CD4-positive, alpha-beta T cell treated with Interferon alpha-2 for 1 hour (primary cell): Measurements from ENCODE around the gene SEM1.
"Not testable (repeated sequence)": the region's sequence is repeated elsewhere in the genome, so short reads cannot be mapped to it uniquely, and the experiment has no call there.

ENCODE experiments used
- DNase-seq, 2 donors: peaks; one replicate each; pipeline ENCODE4 v3.0.0-alpha.2; 2020 to 2022

SEM1 gene

DNA sequence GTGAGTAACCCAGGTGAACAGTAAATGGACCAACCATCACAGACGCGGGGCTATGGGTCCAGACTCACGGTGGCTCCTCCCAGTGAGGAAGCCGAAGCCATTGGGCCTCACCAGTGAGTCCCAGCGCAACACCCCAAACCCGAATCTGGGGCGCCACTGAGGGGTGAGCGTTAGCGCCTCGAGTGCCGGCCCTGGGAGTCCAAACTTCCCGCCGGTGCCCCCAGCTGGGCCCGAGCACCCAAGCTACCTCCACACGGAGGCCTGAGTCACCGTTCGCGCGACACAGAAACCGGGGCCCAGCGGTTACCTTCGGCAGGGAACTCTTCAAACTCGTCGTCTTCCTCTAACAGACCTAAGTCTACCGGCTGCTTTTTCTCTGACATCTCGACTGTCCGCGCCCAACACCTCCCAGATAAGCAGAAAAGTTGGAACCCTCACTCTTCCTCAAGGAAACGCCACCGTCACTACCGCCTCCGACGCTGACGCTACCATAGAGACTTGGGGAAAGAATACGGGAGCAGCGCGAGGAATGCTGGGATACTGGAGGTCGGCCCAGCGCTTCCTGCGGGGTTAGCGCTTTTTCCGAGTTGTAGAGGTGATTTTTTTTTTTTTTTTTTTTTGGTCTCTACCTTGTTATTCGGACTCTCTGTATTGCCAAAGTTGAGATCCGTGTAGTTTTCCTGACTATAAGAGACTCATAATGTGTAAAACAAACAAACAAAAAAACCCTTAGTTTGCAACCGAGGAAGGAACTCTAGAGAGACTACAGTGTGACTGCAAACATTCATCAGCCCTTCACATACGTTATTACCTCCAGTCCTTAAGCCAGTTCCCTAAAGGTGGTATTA is at the start of gene SEM1:
Gene SEM1 (minus strand): TSS at position 466 of the 848 bp plus-strand sequence. CDS start 83 bp downstream, at position 383.
- peak; percentile 55 to 73 for DNase-seq

DNA sequence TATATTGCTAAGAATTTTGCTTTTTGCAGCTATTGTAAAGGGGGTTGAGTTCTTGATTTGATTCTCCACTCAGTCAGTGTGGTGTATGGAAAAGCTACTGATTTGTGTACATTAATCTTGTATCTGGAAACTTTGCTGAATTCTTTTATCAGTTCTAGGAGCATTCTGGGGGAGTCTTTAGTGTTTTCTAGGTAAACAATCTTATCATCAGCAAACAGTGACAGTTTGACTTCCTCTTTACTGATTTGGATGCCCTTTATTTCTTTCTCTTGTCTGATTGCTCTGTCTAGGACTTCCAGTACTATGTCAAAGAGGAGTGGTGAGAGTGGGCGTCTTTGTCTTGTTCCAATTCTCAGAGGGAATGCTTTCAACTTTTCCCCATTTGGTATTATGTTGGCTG is 48.2 kb upstream of the SEM1 start:
- DNase-seq, result not testable (repeated sequence)

DNA sequence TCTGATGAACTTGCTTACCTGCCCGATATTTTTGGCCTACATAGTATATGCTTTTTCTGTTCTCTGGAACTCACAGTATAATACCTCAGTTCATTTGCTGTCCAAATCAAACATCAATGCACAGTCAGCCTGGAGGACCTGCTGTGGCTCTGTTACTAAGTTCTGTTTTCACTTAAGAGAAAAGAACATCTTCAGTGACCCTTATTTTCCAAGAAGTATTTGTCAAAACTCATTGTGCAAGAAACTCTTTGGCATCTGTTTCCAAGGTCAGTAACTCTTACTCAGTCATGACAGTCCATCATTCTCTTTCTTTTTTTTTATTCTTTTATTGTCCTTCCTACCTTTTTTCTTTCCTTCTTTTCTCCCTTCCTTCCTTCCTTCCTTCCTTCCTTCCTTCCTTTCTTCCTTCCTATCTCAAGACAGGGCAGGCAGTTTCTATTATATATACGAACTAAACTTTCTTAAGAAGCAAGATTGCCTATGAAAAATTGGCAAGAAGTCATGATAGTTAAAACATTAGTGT is 37.8 kb upstream of the SEM1 start:
- DNase-seq, result no peak

GRCh38 chr7:96740130-96740529 is 30.5 kb upstream of the SEM1 start:
- no peak for DNase-seq

DNA sequence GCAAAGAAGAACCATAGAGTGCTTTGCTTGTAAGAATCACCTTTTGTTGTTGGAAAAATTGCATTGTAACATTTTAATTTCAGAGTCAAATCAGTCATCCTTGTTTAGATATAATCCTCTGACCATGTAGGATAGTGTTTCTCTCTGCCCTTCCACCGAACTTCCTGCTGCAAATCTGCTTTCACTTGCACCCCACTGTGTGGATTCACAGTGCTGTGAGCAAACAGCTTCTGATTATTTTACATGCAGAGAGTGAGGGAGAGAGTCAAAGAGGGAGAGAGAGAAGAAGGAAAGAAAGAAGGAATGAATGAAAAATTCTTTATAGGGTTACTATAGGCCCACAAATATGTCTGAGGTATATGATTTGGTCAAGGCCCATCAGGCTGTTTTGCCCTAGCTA is 30.0 kb upstream of the SEM1 start:
- DNase-seq, result no peak

DNA sequence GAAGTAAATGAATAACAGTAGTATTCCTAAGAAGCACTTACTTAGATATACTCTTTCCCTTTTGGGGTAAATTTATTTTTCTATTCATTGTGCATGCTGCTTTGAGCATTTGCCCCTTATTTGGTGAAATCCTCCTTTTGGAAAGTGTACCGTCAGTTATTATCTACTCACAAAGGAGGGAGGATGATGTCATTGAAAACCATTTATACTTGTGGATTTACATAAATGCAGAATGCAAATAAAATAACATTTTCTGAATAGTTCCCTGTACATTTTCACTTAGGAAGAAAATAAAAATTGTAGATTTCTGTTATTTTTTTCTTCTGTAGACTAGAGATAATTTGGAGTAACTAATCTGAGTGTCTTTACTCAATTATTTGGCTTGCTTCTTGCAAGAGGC is 29.5 kb upstream of the SEM1 start:
- DNase-seq, result no peak

- no peak for DNase-seq
Measured at GRCh38 chr7:96738705-96739104, 29.1 kb upstream of the SEM1 start.

- DNase-seq, result no peak
Measured at GRCh38 chr7:96737545-96738050, 28.0 kb upstream of the SEM1 start.

GRCh38 chr7:96734343-96734742 is 24.7 kb upstream of the SEM1 start:
- no peak for DNase-seq

- no peak for DNase-seq
Measured at GRCh38 chr7:96729820-96730219, 20.2 kb upstream of the SEM1 start.

DNA sequence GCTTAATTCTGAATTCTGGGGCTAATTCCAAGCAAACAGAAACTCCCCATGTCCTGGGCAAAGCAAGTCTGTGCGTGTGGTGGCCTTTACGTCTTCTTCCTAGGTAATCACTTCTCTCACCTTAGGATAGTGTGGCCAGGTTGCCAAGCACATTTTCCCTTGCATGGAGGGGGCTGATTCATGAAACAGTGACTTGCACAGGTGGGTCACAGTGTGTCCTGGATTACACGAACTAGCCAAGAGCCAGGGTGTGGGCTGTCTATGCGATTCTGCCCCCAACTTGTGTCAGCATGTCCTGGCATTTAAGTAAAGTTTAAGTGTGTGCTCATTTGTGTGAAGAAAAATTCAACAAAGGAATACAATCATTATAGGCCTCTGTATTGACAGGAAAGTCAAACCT is 18.5 kb upstream of the SEM1 start:
- DNase-seq, result no peak

DNA sequence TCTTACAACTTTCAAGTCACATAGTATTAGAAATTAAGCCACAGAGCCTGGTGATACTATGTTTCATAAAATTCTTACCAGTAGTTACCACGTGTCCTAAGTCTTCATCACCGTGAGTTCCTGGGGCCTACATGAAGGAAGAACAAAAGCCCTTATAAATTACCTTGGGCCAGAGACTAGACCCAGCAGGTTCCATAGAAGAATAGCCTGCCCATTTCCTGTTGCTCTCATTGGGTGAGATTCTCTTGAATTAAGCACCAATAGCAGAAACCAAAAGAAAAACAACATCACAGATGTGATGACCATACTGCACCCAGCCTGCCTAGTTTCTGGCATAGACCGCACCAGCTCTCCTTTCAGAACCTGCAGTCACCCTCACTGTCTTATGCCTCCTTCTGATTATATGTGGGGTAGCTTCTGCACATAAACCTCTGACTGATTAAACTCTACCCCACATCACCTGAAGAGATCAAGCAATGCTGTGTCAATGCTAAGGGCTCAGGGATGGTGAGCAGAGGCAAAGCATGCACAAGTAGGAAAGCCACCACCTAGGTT is 18.0 kb upstream of the SEM1 start:
- DNase-seq, result no peak

DNA sequence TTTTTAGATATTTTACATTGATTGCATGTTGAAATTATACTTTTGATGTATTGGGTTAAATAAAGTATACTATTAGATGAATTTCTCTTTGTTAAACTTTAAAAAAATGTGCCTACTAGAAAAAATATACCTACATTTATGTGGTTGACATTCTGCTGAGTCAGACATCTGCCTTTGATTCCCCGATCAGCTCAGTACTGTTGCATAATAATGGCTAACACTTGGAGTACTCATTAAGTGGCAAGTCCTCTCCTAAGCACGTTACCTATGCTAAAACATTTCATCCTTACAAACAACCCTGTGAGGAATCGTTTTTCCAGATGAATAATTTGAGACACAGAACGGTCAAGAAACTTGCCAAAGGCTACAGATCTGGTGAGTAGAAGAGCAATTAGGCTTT is 14.0 kb upstream of the SEM1 start:
- no peak for DNase-seq

DNA sequence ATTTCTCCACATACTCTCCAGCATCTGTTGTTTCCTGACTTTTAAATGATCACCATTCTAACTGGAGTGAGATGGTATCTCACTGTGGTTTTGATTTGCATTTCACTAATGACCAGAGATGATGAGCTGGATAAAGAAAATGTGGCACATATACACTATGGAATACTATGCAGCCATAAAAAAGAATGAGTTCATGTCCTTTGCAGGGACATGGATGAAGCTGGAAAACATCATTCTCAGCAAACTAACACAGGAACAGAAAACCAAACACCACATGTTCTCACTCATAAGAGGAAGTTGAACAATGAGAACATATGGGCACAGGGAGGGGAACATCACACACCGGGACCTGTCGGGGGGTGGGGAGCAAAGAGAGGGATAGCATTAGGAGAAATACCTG is 13.3 kb upstream of the SEM1 start:
- not testable (repeated sequence) for DNase-seq

- no peak for DNase-seq
Measured at GRCh38 chr7:96720843-96721242, 11.2 kb upstream of the SEM1 start.

GRCh38 chr7:96719164-96719563 is 9.5 kb upstream of the SEM1 start:
- DNase-seq, result no peak

- DNase-seq, result no peak
Measured at GRCh38 chr7:96718107-96719003, 8.7 kb upstream of the SEM1 start.

GRCh38 chr7:96713037-96713436 is 3.4 kb upstream of the SEM1 start:
- DNase-seq, result no peak

GRCh38 chr7:96710544-96710943 is 898 bp upstream of the SEM1 start:
- DNase-seq, result no peak

- DNase-seq, result no peak
Measured at GRCh38 chr7:96708872-96709271, 774 bp downstream of the SEM1 start.

DNA sequence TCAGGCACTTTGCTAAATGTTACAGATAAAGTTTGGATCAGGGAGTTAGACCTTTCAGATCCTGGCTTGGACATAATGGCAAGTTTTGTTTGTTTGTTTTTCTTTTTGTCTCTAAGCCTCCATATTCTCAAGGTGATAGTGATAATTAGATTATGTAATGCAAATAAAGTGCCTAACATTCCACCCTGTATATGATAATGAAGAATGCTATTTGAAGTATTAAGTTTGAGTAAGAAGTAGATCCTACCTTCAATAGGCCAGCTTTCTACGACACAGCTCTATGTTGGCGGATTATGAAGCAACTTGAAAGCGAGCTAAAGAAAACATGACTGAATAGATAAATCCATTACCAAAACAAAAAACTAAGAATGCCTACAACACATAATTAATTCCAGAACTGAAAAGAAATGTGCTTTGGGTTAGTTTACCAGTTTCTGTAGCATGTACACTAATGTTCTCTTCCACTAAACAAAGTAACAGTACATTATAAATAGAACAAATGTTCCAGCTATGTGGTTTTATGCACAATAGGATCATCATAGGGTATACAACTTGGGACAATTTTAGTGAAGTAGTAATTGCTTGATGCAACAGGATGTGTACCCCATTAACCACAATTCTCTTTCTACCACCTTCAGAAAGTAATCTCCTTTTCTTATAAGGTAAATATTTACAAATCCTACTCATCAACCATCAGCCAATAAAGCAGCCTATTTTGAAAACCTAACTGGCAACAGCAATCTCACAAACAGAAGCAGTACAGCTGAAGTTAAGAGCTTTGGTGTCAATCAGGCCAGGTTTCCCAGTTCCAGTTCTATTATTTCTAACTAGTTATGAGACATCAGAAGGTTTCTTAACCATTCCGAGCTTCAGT is 1.5 kb downstream of the SEM1 start:
- DNase-seq, result no peak

DNA sequence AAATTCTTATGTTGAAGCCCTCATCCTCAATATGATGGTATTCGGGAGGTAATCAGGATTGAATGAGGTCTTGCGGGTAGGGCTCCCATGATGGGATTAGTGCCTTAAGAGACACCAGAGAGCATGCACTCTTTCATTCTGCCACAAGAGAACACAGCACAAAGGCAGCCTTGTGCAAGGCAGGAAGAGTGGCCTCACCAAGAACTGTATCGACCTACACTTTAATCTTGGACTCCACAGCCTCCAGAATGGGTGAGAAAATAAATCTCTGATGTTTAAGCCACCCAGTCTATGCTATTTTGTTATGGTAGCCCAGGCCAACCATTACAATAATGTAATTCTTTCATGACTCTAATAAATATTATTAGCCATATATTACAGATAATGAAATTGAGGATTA is 8.4 kb downstream of the SEM1 start:
- DNase-seq, result no peak
